Measurements from ENCODE around the gene MPHOSPH10. TPM values are rescaled to one million over a fixed set of nuclear protein-coding genes. Genes with fewer than 3 reads are reported as not detected.

MPHOSPH10 gene
- total and polyA plus RNA-seq, 2 donors from 2014 or later: 14.6 to 32.3 TPM

GRCh38 chr2:71155846-71156245 is 25.4 kb downstream of the MPHOSPH10 start:
- Histone ChIP-seq H3K27me3 (ENCODE audit: control insufficient read depth, insufficient read depth, low read length) (no peaks in the 10 kb centered on the region), H3K9me3 (ENCODE audit: control insufficient read depth in 2 of 3, insufficient read depth in 1 of 3, low read length in 3 of 3) (no peaks in the 10 kb centered on the region), H3K36me3 (ENCODE audit: control insufficient read depth in 2 of 3, insufficient read depth in 3 of 3, low read length in 3 of 3) (no peaks in the 10 kb centered on the region), H3K4me3 (ENCODE audit: low read length in 3 of 3) (no peak overlapping the region), H3K4me1 (ENCODE audit: control insufficient read depth in 2 of 3, insufficient read depth in 2 of 3, low read depth in 1 of 3, low read length in 3 of 3) (no peaks in the 10 kb centered on the region), H3K27ac (ENCODE audit: low read depth in 2 of 2, low read length in 2 of 2) (no peak overlapping the region), H3K9ac (ENCODE audit: low read length in 3 of 3) (no peak overlapping the region)
- FAIRE-seq (no peak), DNase-seq (no peak)
- TF ChIP-seq, protein P1, sequence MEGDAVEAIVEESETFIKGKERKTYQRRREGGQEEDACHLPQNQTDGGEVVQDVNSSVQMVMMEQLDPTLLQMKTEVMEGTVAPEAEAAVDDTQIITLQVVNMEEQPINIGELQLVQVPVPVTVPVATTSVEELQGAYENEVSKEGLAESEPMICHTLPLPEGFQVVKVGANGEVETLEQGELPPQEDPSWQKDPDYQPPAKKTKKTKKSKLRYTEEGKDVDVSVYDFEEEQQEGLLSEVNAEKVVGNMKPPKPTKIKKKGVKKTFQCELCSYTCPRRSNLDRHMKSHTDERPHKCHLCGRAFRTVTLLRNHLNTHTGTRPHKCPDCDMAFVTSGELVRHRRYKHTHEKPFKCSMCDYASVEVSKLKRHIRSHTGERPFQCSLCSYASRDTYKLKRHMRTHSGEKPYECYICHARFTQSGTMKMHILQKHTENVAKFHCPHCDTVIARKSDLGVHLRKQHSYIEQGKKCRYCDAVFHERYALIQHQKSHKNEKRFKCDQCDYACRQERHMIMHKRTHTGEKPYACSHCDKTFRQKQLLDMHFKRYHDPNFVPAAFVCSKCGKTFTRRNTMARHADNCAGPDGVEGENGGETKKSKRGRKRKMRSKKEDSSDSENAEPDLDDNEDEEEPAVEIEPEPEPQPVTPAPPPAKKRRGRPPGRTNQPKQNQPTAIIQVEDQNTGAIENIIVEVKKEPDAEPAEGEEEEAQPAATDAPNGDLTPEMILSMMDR (IDR thresholded peaks at IDR 0.05; ENCODE audit: borderline replicate concordance, extremely low read depth, insufficient read depth): no peak
- intact Hi-C loops (cut with DNase I): no loop called here

- no peaks in the 10 kb centered on the region for H3K36me3 ChIP-seq (ENCODE audit: control insufficient read depth in 2 of 3, insufficient read depth in 3 of 3, low read length in 3 of 3)
- no peaks in the 10 kb centered on the region for H3K27me3 ChIP-seq (ENCODE audit: control insufficient read depth, insufficient read depth, low read length)
- intact Hi-C loops (cut with DNase I): no loop called here
- FAIRE-seq (no peak), DNase-seq (peak in 4 of 5 donors; percentile 51 to 85 (median 58))
- H3K4me3 ChIP-seq (ENCODE audit: low read length in 3 of 3): no peak overlapping the region
- H3K9ac ChIP-seq (ENCODE audit: low read length in 3 of 3): no peak overlapping the region
- TF ChIP-seq, protein P1 (IDR thresholded peaks at IDR 0.05; ENCODE audit: borderline replicate concordance, extremely low read depth, insufficient read depth): no peak
- H3K27ac ChIP-seq (ENCODE audit: low read depth in 2 of 2, low read length in 2 of 2): no peak overlapping the region
- H3K9me3 ChIP-seq (ENCODE audit: control insufficient read depth in 2 of 3, insufficient read depth in 1 of 3, low read length in 3 of 3): no peaks in the 10 kb centered on the region
- H3K4me1 ChIP-seq (ENCODE audit: control insufficient read depth in 2 of 3, insufficient read depth in 2 of 3, low read depth in 1 of 3, low read length in 3 of 3): no peaks in the 10 kb centered on the region
These were observed 26.1 kb downstream of the MPHOSPH10 start for GRCh38 chr2:71156573-71156972.

DNA sequence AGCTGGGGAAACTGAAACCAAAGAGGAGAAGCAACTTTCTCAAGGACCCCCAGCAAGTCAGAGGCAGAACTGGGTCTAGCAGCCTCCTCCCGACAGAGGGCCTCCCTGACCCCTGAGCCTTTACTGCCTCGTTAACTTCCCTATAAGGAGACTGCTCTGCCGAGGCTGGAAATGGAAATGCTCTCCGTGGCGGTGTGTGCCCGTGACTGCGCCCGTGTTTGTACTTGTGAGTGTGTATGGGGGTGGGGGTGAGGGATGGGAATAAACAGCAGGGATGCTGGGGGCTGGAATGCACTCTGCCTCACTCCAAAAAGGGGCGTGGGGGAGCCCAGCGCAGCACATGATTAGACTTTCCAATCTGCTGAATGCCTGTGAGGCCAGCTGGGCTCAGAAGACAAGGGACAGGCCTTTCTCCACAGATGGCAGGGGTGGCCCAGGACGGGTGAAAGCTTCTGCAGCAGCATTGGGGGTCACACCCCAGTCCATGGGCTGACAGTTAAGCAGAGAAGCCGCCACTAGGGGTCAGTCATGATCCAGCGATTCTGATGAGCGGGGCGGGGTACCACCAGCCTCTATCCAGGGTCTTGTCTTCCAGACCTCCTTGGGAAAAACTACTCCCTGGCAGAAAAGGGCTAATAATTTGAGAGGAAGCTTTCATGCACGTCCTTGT is 26.8 kb downstream of the MPHOSPH10 start:
- FAIRE-seq: no peak

More for the DNA sequence above, 26.8 kb downstream of the MPHOSPH10 start:
- Histone ChIP-seq H3K4me3 (ENCODE audit: low read length in 3 of 3) (peak overlapping the region in 1 of 3 donors; percentile 21), H3K9me3 (ENCODE audit: control insufficient read depth in 2 of 3, insufficient read depth in 1 of 3, low read length in 3 of 3) (no peaks in the 10 kb centered on the region), H3K27me3 (ENCODE audit: control insufficient read depth, insufficient read depth, low read length) (no peaks in the 10 kb centered on the region), H3K4me1 (ENCODE audit: control insufficient read depth in 2 of 3, insufficient read depth in 2 of 3, low read depth in 1 of 3, low read length in 3 of 3) (no peaks in the 10 kb centered on the region), H3K36me3 (ENCODE audit: control insufficient read depth in 2 of 3, insufficient read depth in 3 of 3, low read length in 3 of 3) (no peaks in the 10 kb centered on the region), H3K27ac (ENCODE audit: low read depth in 2 of 2, low read length in 2 of 2) (no peak overlapping the region), H3K9ac (ENCODE audit: low read length in 3 of 3) (no peak overlapping the region)
- TF ChIP-seq, protein P1 (IDR thresholded peaks at IDR 0.05; ENCODE audit: borderline replicate concordance, extremely low read depth, insufficient read depth): peak; percentile 48
- peak; percentile 71 to 81 (median 76) for DNase-seq
- intact Hi-C loops (cut with DNase I): no loop called here
